Stimulated activated naive CD8-positive, alpha-beta T cell treated with anti-CD3 and anti-CD28 coated beads, Interleukin-15, Interleukin-2, amounts not matched to agents 100 ng/mL and 50 ng/mL, for 24 hours (primary cell): ENCODE data around the gene FRMPD1.

Experiments
- H3K27ac Mint-ChIP-seq: one replicate; pipeline ENCODE4 v1.8.0; 2021; ENCODE audit warnings: mild to moderate bottlenecking, mixed read lengths
- H3K27me3 Mint-ChIP-seq: one replicate; pipeline ENCODE4 v1.8.0; 2021; ENCODE audit warnings: mixed read lengths
- H3K36me3 Mint-ChIP-seq: one replicate; pipeline ENCODE4 v1.8.0; 2021; ENCODE audit warnings: low read depth, mixed read lengths
- H3K4me1 Mint-ChIP-seq: one replicate; pipeline ENCODE4 v1.8.0; 2021; ENCODE audit warnings: low read depth, mixed read lengths
- H3K4me3 Mint-ChIP-seq: one replicate; pipeline ENCODE4 v1.8.0; 2021; ENCODE audit warnings: mild to moderate bottlenecking, mixed read lengths
- H3K9me3 Mint-ChIP-seq: one replicate; pipeline ENCODE4 v1.8.0; 2021; ENCODE audit warnings: mixed read lengths

Gene FRMPD1

GRCh38 chr9:37788332-37788731 is 137.6 kb downstream of the FRMPD1 start:
- H3K27ac Mint-ChIP-seq, result no peak overlapping the region
- no peak overlapping the region for H3K4me3 Mint-ChIP-seq
- H3K36me3 Mint-ChIP-seq, result peaks cover 10% of the 10 kb centered on the region
- peaks cover 4% of the 10 kb centered on the region for H3K9me3 Mint-ChIP-seq
- H3K27me3 Mint-ChIP-seq, result no peaks in the 10 kb centered on the region
- peaks cover 12% of the 10 kb centered on the region for H3K4me1 Mint-ChIP-seq

DNA sequence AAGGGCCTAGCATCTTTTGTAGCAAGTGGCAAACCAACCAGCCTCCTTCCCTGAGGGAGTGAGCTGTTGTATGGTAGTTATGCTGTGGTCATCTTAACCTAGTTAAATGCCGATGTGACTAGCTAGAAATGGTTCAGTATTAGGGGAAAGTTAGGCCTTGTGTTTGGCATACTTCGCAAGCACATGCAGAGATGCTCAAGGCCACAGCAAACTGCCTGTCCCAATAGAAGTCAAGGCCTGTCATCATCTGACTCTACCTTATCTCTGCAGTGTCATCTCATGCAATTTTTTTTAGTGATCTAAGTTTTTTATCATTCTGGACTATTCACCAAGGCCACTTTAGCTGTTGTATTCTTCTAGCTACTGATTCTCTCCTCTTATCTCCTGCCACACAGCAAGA is 139.3 kb downstream of the FRMPD1 start:
- Mint-ChIP-seq H3K36me3 (peaks cover 9% of the 10 kb centered on the region), H3K27ac (no peak overlapping the region), H3K9me3 (peaks cover 4% of the 10 kb centered on the region), H3K4me3 (no peak overlapping the region), H3K27me3 (no peaks in the 10 kb centered on the region), H3K4me1 (peaks cover 5% of the 10 kb centered on the region)

- Mint-ChIP-seq H3K9me3 (peaks cover 4% of the 10 kb centered on the region), H3K27me3 (no peaks in the 10 kb centered on the region), H3K4me1 (no peaks in the 10 kb centered on the region), H3K36me3 (peaks cover 9% of the 10 kb centered on the region), H3K4me3 (no peak overlapping the region), H3K27ac (no peak overlapping the region)
These were observed 141.4 kb downstream of the FRMPD1 start for GRCh38 chr9:37792122-37792521.

DNA sequence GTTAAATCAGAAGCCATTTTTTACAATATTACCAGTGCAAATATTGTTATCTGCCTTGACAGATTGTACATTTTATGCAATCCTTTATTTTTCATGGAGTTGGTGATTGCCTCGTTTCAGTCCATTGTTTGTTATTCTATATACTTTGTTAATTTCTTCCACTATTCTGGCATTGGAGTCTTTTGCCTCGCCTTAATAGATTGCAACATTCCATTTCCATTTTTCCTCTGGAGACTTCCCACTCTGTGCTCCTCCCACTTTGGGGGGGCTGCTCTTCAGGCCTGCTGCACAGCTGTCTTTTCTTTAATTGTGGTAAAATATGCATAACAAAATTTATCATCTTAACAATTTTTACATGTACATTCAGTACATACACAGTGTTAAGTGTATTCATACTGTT is 145.5 kb downstream of the FRMPD1 start:
- peaks cover 17% of the 10 kb centered on the region for H3K4me1 Mint-ChIP-seq
- H3K4me3 Mint-ChIP-seq, result no peak overlapping the region
- peaks cover 8% of the 10 kb centered on the region for H3K36me3 Mint-ChIP-seq
- H3K27ac Mint-ChIP-seq, result no peak overlapping the region
- H3K27me3 Mint-ChIP-seq, result no peaks in the 10 kb centered on the region
- H3K9me3 Mint-ChIP-seq, result peaks cover 1% of the 10 kb centered on the region
